NCI-H460 (cell line): ENCODE results near the gene CCNJL. TPM values are rescaled to one million over a fixed set of nuclear protein-coding genes. Genes with fewer than 3 reads are reported as not detected.

Experiments used
- DNase-seq: peaks from one replicate; pipeline ENCODE4 v3.0.0-alpha.2; 2016; ENCODE audit warnings: low read depth; ENCODE audit errors: extremely low read depth
- small RNA-seq, 2 experiments: library from RNA; depleted of rRNA; stranded (forward); fragments of <200 nt; gene quantifications; one replicate each; pipeline ENCODE3, GENCODE V24; 2014
- total RNA-seq: library from RNA; depleted of rRNA; stranded (reverse); fragments of >200 nt; shearing (Covaris generic); gene quantifications from 2 replicates; pipeline ENCODE4 v1.2.3, GENCODE V29; 2014; rRNA removed

Gene CCNJL
- total RNA-seq, 1 experiment from 2014 or later, result 9.1 TPM

DNA sequence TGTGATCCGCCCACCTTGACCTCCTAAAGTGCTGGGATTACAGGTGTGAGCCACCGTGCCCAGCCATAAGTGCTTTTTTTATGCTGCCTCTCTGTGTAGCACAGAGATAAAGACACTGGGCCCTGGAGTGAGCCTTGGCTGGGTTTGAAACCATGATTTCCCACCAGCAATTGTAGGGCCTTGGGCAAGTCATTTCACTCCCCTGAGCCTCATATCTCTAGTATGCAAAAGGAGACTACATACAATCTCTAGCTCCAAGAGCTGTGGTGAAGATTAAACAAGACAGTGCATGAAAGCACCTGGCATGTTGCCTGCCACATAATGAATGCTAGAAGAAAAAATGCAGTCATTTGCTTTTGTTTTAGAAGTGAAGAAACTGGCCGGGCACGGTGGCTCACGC is 79.1 kb downstream of the CCNJL start:
- DNase-seq, result no peak

DNA sequence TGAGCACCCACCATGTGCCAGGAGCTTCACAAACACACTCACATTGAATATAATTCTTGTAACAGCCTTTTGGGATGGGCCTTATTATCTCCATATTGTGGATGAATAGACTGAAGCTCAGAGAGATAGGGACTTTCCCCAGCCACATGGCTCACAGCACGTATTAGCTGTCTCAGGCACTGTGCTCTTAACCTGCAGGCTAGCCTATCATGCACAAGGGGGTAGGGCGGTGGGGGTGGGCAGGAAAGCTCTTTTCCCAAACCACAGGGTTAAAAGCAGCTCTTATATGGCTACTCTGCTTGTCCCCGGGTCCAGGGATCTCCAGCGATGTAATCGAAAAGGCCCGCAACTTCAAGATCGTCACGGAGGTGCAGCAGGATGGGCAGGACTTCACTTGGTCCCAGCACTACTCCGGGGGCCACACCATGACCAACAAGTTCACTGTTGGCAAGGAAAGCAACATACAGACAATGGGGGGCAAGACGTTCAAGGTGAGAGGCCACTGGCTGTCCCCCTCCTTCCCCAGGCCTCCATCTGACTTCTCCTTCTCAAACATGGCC is 80.5 kb downstream of the CCNJL start:
- no peak for DNase-seq

DNA sequence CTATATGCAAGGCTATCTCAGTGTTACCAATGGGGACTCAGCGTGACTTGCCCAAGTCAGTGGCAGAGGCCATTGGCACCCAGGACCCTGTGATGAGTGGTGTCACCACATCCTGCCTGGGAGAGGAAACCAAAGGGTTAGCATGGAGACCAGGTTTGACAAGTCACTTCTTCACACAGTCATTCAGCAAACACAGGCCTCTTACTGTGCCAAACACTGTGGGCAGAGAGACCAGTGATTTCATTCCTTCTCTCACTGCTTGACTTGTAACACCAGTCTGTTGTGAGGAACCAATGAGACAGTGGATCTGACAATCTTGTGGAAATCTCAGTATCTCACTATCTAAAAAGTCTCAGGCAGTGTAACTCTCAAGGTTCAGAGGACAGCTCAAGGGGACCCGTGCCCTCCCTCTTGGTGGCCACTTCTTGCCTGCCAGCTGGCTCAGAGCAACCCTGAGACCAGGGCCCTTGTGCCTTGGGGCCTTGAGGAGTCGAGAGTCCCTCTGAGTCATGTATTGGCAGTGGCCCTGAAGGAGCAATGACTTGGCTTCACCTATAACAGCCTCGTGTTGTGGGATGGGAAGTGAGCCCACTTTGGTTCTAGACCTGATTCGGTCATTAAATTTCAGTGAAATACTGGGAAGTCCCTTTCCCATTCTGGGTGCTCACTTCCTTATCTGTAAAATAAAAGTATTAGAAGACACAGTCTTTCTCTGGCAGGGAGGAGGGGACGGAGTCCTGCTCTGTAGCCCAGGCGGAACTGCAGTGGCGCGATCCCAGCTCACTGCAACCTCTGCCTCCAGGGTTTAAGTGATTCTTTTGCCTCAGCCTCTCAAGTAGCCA is 81.5 kb downstream of the CCNJL start:
- no peak for DNase-seq

DNA sequence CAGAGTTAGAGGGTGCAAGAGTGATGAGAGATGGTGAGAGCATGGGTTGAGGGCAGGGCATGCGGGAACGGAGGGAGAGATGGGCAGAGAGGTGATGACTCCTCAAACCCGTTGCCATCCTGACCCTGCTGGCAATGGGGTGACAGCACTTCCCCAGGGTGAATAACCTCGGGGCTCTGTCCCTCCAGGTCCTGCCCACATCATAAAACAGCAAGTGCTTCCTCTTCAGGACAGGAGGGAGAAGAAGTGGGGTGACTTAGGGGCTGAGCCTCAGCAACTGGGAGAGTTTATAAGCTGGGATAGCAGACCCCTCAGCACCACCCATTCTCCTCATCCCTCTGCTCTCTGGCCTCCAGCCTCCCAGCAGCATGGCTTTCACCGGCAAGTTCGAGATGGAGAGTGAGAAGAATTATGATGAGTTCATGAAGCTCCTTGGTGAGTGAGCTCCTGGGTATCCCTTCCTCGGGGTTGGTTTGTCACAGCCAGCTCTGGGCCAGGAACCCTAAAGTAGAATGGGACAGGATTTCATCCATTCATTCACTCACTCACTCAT is 83.1 kb downstream of the CCNJL start, which contains the start of gene FABP6:
Gene FABP6 (plus strand): TSS at position 317 of the 553 bp plus-strand sequence. CDS start 52 bp downstream, at position 369.
- DNase-seq, result no peak

DNA sequence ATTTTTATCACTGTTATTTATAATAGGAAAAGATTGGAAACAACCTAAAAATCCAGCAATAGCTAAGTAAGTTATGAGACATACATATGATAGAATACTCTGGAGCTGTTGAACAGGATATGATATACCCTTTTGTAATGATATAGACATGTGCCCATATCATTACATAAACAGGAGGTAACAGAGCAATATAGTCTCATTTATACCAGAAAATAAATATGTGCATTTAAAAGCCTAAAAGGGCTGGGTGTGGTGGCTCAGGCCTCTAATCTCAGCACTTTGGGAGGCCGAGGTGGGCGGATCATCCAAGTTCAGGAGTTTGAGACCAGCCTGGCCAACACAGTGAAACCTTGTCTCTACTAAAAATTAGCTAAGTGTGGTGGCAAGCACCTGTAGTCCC is 85.4 kb downstream of the CCNJL start:
- DNase-seq, result no peak

DNA sequence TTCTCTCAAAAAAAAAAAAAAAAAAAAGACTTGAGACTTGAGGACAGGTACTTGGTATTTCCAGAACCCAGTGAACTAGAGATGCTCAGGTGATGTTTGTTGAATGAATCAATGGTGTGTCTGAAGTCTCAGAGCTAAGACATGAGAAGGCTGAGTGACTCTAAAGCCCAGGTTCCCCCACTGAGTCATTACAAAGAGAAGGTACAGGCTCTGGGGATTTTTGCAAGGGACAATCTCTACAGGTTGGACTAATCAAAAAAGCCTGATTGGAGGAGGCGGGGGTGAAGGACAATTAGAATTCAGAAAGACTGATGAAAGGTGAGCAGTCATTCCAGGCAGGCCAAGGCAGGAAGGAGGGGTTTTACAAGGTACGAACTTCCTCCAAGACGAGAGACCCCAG is 91.3 kb downstream of the CCNJL start:
- DNase-seq, result no peak

DNA sequence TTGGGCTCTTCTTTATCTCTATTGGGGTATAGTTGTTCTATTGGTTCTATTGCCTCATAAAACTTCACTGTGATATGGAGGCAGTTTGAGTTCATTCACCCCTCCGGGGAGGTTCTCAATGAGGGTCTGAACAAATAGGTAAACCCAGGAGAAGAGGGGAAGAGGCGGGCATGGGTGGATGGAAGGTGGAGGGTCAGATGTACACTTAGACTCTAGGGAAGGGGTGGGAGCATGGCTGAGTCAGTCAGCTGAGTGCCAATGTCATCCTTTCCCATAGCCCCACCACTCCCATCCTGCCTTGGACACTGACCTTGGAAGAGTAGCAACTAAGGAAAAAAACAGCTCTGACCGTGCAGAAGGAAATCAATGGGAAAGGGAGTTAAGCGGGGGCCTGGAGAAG is 93.0 kb downstream of the CCNJL start:
- DNase-seq, result no peak

DNA sequence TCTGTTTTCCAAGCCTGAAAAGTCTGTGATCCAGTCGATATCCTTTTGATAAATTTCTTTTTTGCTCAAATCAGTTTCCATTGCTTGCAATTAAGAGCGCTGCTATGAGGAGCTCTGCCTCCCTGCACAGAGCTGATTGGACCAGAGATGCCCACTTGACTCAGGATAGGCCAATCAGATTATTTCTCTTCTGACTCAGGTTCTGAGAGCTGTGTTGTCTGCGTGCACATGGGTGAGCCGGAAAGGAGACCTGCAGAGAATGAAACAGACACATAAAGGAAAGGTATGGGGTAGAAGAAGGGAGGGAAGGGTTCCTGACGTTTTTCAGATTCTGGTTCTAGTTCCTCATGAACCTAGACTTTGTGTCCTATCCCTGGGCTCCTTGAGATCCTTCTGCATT is 98.8 kb downstream of the CCNJL start:
- DNase-seq, result peak; percentile 50

DNA sequence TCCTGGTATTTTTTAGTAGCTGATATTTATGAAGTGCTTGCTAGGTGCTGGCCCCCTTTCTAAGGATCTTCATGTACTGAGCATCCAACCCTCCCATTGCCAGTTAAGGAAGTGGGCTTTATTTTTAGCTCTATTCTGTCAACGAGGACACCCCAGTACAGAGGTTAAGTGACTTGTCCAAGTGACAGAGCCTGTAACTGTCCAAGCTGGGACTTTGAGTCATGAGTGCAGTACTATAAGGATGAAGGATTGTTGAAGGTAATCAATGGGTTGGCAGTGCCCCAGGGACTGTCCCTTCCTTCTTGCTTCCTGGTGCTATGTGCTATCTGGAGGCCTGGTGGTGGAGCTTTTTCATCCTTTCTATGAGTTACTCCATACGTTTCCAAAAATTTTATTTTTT is 101.0 kb downstream of the CCNJL start:
- no peak for DNase-seq

DNA sequence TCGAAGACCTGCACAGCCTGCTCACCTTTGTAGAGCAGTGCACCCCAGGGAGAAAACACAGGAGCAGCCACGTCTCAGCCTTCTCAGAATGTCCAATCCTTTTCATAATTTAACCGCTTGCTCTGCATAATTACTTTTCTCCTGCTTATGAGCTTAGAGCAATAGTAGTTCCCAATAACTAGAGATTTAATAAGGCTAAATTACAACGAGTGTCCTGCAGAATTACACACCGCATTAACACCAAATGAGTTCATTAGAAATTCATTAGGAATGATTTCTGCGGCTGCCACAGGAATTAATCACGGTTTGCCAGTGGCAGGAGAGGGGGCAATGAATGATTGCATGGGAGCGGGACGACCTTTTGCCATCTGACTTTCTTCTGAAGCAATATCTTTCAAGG is 101.8 kb downstream of the CCNJL start:
- no peak for DNase-seq

DNA sequence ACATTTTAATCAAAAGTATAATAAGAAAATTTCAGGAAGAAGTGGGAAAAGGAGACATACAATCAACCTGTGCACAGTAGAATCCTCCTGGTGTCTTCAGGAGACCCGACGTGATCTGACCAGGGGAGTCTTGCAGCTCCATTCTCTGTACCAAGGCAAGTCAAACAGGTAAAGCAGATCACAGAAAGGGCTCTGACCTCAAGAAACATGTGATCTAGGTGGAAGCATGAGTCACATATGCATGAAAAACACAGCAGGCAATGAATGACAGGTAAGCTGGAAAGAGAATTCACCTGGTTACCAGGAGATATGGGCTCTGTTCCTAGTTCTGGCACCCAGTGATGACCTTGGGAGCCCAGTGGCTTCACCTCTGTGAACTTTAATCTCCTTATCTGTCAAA is 102.4 kb downstream of the CCNJL start:
- DNase-seq, result no peak

DNA sequence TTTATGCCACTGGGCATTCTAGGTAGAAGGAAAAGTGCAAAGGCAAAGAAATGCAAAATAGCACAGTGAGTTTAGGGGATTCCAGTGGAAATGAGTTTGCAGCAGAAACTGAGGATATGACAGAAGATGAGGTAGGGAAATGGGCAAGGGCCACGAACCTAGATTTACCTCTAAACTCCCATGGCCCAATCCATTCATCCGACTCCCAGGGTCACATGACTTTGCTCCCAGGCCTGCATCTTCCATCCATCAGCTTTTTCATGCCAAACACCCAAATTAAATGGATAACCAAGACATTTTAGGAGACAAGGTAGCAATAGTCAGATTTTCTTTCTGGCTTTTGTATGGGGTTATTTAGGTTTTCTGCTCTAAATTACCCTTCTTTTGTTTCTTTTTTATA is 105.3 kb downstream of the CCNJL start:
- no peak for DNase-seq

Small RNA genes within 50 kb of the gene (small RNA-seq; reads per million reads assigned to genes)
- gene AC112191.3, result 0 reads per million in 2 experiments

Other genes starting within 250 kb of the CCNJL start
- gene PWWP2A, start 193.1 kb downstream of the CCNJL start, total RNA-seq, result 10.0 and 12.8 TPM in 2 replicates
- 1.0 and 2.2 TPM in 2 replicates for gene FABP6, start 83.1 kb downstream of the CCNJL start, total RNA-seq
- gene C1QTNF2, start 58.1 kb upstream of the CCNJL start, total RNA-seq, result not detected in 2 replicates
- 4.9 and 6.2 TPM in 2 replicates for gene FAM200C, start 87.5 kb upstream of the CCNJL start, total RNA-seq
- 39.9 and 55.6 TPM in 2 replicates for gene SLU7, start 106.5 kb upstream of the CCNJL start, total RNA-seq
- 341 and 362 TPM in 2 replicates for gene PTTG1, start 109.3 kb upstream of the CCNJL start, total RNA-seq